GM23248 (cell line): ENCODE results near the gene ZNF57. TPM values are rescaled to one million over a fixed set of nuclear protein-coding genes. Genes with fewer than 3 reads are reported as not detected.

Experiments used
- DNase-seq: peaks from one replicate; pipeline ENCODE4 v3.0.0-alpha.2; 2015
- H2AFZ ChIP-seq: fragments of 200-600 bp; sonication (generic); 2 replicates; pipeline ENCODE4 v1.6.1; 2016; ENCODE audit warnings: antibody characterized with exemption
- H3F3A ChIP-seq: fragments of 200-600 bp; sonication (generic); 2 replicates; pipeline ENCODE4 v1.6.1; 2016; ENCODE audit warnings: mild to moderate bottlenecking, antibody characterized with exemption, mixed run types; ENCODE audit not compliant: insufficient read depth
- H3K27ac ChIP-seq: fragments of 200-600 bp; sonication (generic); 2 replicates; pipeline ENCODE4 v1.5.1; 2016; ENCODE audit warnings: mild to moderate bottlenecking
- H3K27me3 ChIP-seq: fragments of 200-600 bp; sonication (generic); replicated peaks from 2 replicates; pipeline ENCODE4 v1.6.1; 2016; ENCODE audit warnings: mild to moderate bottlenecking; ENCODE audit not compliant: insufficient read depth
- H3K36me3 ChIP-seq: fragments of 200-600 bp; sonication (generic); 2 replicates; pipeline ENCODE4 v1.6.1; 2016; ENCODE audit warnings: low read depth, mild to moderate bottlenecking
- H3K4me1 ChIP-seq: fragments of 200-600 bp; sonication (generic); 2 replicates; pipeline ENCODE4 v1.6.1; 2016; ENCODE audit warnings: mild to moderate bottlenecking; ENCODE audit not compliant: insufficient read depth
- H3K4me2 ChIP-seq: fragments of 200-600 bp; sonication (generic); one replicate; pipeline ENCODE4 v1.6.1; 2016; ENCODE audit warnings: mild to moderate bottlenecking; ENCODE audit not compliant: unreplicated experiment
- H3K4me3 ChIP-seq: fragments of 200-600 bp; sonication (generic); 2 replicates; pipeline ENCODE4 v1.5.1; 2016; ENCODE audit warnings: mild to moderate bottlenecking
- H3K79me2 ChIP-seq: fragments of 200-600 bp; sonication (generic); 2 replicates; pipeline ENCODE4 v1.6.1; 2016; ENCODE audit warnings: mild to moderate bottlenecking; ENCODE audit not compliant: insufficient read depth
- H3K9ac ChIP-seq: fragments of 200-600 bp; sonication (generic); 2 replicates; pipeline ENCODE4 v1.6.1; 2016; ENCODE audit warnings: mild to moderate bottlenecking
- H3K9me2 ChIP-seq: fragments of 200-600 bp; sonication (generic); 2 replicates; pipeline ENCODE4 v1.6.1; 2016; ENCODE audit warnings: mixed run types, mild to moderate bottlenecking, moderate library complexity; ENCODE audit not compliant: insufficient read depth
- H3K9me3 ChIP-seq: fragments of 200-600 bp; sonication (generic); one replicate; pipeline ENCODE4 v1.6.1; 2017; ENCODE audit warnings: low read depth
- H4K20me1 ChIP-seq: fragments of 200-600 bp; sonication (generic); 2 replicates; pipeline ENCODE4 v1.6.0; 2016; ENCODE audit not compliant: insufficient read depth
- EZH2 ChIP-seq: fragments of 200-600 bp; sonication (generic); IDR thresholded peaks from 2 replicates; pipeline ENCODE4 v1.6.1; 2018; ENCODE audit warnings: antibody characterized with exemption, mild to moderate bottlenecking; ENCODE audit not compliant: insufficient read depth, poor library complexity, severe bottlenecking
- EZH2phosphoT487 ChIP-seq: fragments of 200-600 bp; sonication (generic); IDR thresholded peaks from 2 replicates; pipeline ENCODE4 v1.6.1; 2018; ENCODE audit warnings: antibody characterized with exemption, moderate library complexity, mild to moderate bottlenecking, low read depth; ENCODE audit not compliant: insufficient read depth
- WGBS, 2 experiments: methylation state at CpG; one replicate each; pipeline ENCODE4 v1.1.6; 2015 to 2017; ENCODE audit warnings: low lambda C conversion rate in 2 of 2, low coverage in 1 of 2; ENCODE audit errors: missing lambda C conversion rate in 2 of 2; 5-methylcytosine and 5-hydroxymethylcytosine counted together
- in situ Hi-C: fragments of 300-500 bp; cut with MboI; formaldehyde crosslinking; loops from 2 replicates; pipeline ENCODE4 v1.15.0; 2020
- polyA plus RNA-seq: library from polyadenylated mRNA; unstranded; fragments of >200 nt; fragmentation: Nextera tagmentation; extraction: Ambion mirVana; gene quantifications from 2 replicates; pipeline ENCODE4 v1.2.1, GENCODE V29; 2016
- total RNA-seq: library from RNA; depleted of rRNA; stranded (reverse); fragments of >200 nt; shearing (Covaris generic); gene quantifications from 2 replicates; pipeline ENCODE4 v1.2.3, GENCODE V29; 2014

Gene ZNF57
- total and polyA plus RNA-seq, 2 experiments from 2014 or later: 1.7 to 1.9 TPM

GRCh38 chr19:2944775-2945574 is 44.2 kb downstream of the ZNF57 start, which contains the start of gene ZNF77:
Gene ZNF77, minus strand, starts transcription at chr19:2944971. Its CDS starts 131 bp downstream, at chr19:2944840.
- Histone ChIP-seq H4K20me1 (no peaks in the 10 kb centered on the region), H3K4me2 (peak within 1 kb of the TSS; percentile 88), H3K27me3 (no peaks in the 10 kb centered on the region), H3K4me3 (peak within 1 kb of the TSS; percentile 98), H3K27ac (peak within 1 kb of the TSS; percentile 82), H3K9ac (peak within 1 kb of the TSS; percentile 87), H3K9me2 (no peaks in the 10 kb centered on the region), H2AFZ (peak within 1 kb of the TSS; percentile 89), H3K4me1 (peaks cover 4% of the 10 kb centered on the region; the same call in 1 of the 2 replicates), H3K9me3 (no peaks in the 10 kb centered on the region), H3F3A (no peaks in the 10 kb centered on the region), H3K79me2 (peaks cover 13% of the 10 kb centered on the region), H3K36me3 (no peaks in the 10 kb centered on the region)
- in situ Hi-C loops: no loop called here
- no peak for TF ChIP-seq EZH2
- TF ChIP-seq EZH2phosphoT487: no peak
- WGBS, 2 experiments: 1 to 2% methylated on average over 65 to 72 of the region's 74 CpGs
- peak; percentile 99 for DNase-seq

GRCh38 chr19:2945575-2946184 is 45.0 kb downstream of the ZNF57 start:
- Histone ChIP-seq H3K4me2 (peak overlapping the region; percentile 75), H3K4me3 (peak overlapping the region; percentile 98), H3K4me1 (peaks cover 4% of the 10 kb centered on the region; the same call in 1 of the 2 replicates), H3K9me2 (no peaks in the 10 kb centered on the region), H3K27ac (peak overlapping the region; percentile 82), H2AFZ (peak overlapping the region; percentile 89), H3K9ac (peak overlapping the region; percentile 87), H3K79me2 (peaks cover 18% of the 10 kb centered on the region), H4K20me1 (no peaks in the 10 kb centered on the region), H3F3A (no peaks in the 10 kb centered on the region), H3K27me3 (no peaks in the 10 kb centered on the region), H3K9me3 (no peaks in the 10 kb centered on the region), H3K36me3 (no peaks in the 10 kb centered on the region)
- DNase-seq: peak; percentile 16
- WGBS, 2 experiments: 29 to 31% methylated on average over 17 of the region's 17 CpGs
- no peak for TF ChIP-seq EZH2
- TF ChIP-seq EZH2phosphoT487: no peak
- in situ Hi-C loops: no loop called here

- in situ Hi-C loops: loop anchor here (10.0 kb wide), 1 partner anchor 215 kb away; no protein-coding TSS in a partner anchor
- H3K27ac ChIP-seq: peak overlapping the region; percentile 73
- no peaks in the 10 kb centered on the region for H3K9me3 ChIP-seq
- DNase-seq: peak; percentile 32
- peak overlapping the region; percentile 95 for H3K4me2 ChIP-seq
- no peaks in the 10 kb centered on the region for H3K4me1 ChIP-seq
- H3K9ac ChIP-seq: peak overlapping the region; percentile 93
- H3K79me2 ChIP-seq: peaks cover 18% of the 10 kb centered on the region
- 2 to 3% methylated on average over 11 of the region's 11 CpGs for WGBS, 2 experiments
- H3K9me2 ChIP-seq: no peaks in the 10 kb centered on the region
- no peaks in the 10 kb centered on the region for H3F3A ChIP-seq
- no peaks in the 10 kb centered on the region for H3K27me3 ChIP-seq
- H4K20me1 ChIP-seq: no peaks in the 10 kb centered on the region
- no peaks in the 10 kb centered on the region for H3K36me3 ChIP-seq
- peak overlapping the region; percentile 77 for H2AFZ ChIP-seq
- TF ChIP-seq EZH2 (no peak), EZH2phosphoT487 (no peak)
- peak overlapping the region; percentile 89 for H3K4me3 ChIP-seq
Observed at GRCh38 chr19:2949939-2950285, 49.2 kb downstream of the ZNF57 start.

GRCh38 chr19:2950286-2951124 is 49.8 kb downstream of the ZNF57 start:
- Histone ChIP-seq H3K9ac (peak overlapping the region; percentile 93), H3K27me3 (no peaks in the 10 kb centered on the region), H3F3A (no peaks in the 10 kb centered on the region), H3K36me3 (no peaks in the 10 kb centered on the region), H3K9me2 (no peaks in the 10 kb centered on the region), H3K4me2 (peak overlapping the region; percentile 95), H2AFZ (peak overlapping the region; percentile 81), H3K4me1 (no peaks in the 10 kb centered on the region), H3K9me3 (no peaks in the 10 kb centered on the region), H3K27ac (peak overlapping the region; percentile 73), H4K20me1 (no peaks in the 10 kb centered on the region), H3K4me3 (peak overlapping the region; percentile 89), H3K79me2 (peaks cover 18% of the 10 kb centered on the region)
- peak; percentile 100 for DNase-seq
- no peak for TF ChIP-seq EZH2phosphoT487
- no peak for TF ChIP-seq EZH2
- WGBS, 2 experiments: 0 to 1% methylated on average over 53 of the region's 53 CpGs
- in situ Hi-C loops: loop anchor here (10.0 kb wide), 1 partner anchor 214 kb away; no protein-coding TSS in a partner anchor
